Panc1 (cell line): ENCODE results near the gene LRRFIP2.

ENCODE experiments used
- POLR2AphosphoS5 ChIP-seq: IDR thresholded peaks from 2 replicates; pipeline ENCODE4 v1.6.1; 2012; ENCODE audit warnings: mild to moderate bottlenecking, low read depth, low read length, moderate library complexity
- SIN3A ChIP-seq: IDR thresholded peaks from 2 replicates; pipeline ENCODE4 v1.6.1; 2012; ENCODE audit warnings: low read depth, mild to moderate bottlenecking, low read length, moderate library complexity, borderline replicate concordance; ENCODE audit not compliant: insufficient read depth
- TCF7L2 ChIP-seq: IDR thresholded peaks from 2 replicates; pipeline ENCODE4 v1.6.1; 2011; ENCODE audit warnings: mild to moderate bottlenecking, low read depth, low read length, inconsistent platforms
- TF ChIP-seq, protein P1 (sequence below): fragments of 450-650 bp; IDR thresholded peaks from 2 replicates; pipeline ENCODE4 v1.5.1; 2017; ENCODE audit warnings: mild to moderate bottlenecking

DNA sequence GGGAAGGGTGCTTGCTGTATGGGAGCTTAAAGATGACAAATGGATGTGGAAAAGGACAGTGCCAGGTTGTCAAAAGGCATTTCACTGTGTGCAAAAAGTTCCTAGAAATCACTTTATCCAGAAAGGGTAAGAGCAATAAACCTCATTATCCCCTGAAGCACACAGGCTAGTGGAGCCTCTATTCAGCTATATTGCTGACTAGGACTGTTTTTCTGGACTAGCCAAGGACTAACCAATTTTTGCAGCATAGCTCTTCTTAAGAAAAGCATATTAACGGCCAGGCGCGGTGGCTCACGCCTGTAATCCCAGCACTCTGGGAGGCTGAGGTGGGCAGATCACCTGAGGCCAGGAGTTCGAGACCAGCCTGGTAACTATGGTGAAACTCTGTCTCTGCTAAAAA is 116.3 kb downstream of the LRRFIP2 start:
- TF ChIP-seq, protein P1, sequence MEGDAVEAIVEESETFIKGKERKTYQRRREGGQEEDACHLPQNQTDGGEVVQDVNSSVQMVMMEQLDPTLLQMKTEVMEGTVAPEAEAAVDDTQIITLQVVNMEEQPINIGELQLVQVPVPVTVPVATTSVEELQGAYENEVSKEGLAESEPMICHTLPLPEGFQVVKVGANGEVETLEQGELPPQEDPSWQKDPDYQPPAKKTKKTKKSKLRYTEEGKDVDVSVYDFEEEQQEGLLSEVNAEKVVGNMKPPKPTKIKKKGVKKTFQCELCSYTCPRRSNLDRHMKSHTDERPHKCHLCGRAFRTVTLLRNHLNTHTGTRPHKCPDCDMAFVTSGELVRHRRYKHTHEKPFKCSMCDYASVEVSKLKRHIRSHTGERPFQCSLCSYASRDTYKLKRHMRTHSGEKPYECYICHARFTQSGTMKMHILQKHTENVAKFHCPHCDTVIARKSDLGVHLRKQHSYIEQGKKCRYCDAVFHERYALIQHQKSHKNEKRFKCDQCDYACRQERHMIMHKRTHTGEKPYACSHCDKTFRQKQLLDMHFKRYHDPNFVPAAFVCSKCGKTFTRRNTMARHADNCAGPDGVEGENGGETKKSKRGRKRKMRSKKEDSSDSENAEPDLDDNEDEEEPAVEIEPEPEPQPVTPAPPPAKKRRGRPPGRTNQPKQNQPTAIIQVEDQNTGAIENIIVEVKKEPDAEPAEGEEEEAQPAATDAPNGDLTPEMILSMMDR = no peak
- TF ChIP-seq POLR2AphosphoS5 (no peak), SIN3A (no peak), TCF7L2 (no peak)
